Measurements from ENCODE around the gene LRRC74B. TPM values are rescaled to one million over a fixed set of nuclear protein-coding genes. Genes with fewer than 3 reads are reported as not detected.
"Not testable (repeated sequence)": the region's sequence is repeated elsewhere in the genome, so short reads cannot be mapped to it uniquely, and the experiment has no call there.

LRRC74B gene
- total RNA-seq, 1 donor = under 0.01 TPM

DNA sequence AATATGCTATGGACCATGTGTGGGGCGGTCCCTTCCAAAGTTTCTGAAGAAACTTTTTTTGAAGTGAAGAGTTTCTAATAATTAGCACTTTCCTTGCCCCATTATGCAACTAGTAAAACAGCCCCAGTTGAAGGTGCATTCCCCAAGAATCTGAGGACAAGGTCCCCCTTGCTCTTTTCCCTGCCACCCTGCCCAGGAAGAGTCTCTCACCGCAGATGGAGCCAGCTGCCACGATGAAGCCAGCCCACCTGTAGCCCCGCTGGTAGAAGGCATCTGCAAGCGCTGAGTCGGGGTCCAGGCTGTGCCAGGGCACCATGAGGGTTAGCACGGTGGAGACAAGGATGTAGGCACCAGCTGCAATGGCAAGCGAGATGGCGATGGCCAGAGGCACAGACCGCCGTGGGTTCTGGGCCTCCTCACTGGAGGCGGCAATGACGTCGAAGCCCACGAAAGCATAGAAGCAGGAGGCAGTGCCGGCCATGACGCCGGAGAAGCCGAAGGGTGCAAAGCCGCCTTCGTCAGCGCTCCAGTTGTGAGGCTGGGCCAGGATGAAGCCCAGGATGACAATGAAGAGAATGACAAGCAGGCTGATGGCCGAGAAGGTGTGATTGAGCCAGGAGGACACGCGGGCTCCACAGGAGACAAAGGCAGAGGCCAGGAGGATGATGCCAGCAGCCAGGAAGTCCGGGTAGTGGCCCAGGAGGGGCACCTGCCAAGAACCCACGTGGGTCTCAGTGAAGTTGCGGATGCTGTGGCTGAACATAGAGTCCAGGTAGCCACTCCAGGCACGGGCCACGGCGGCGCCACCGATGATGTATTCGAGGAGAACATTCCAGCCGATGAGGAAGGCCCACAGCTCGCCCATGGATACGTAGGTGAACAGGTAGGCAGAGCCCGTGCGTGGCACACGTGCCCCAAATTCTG, 14.9 kb upstream of the LRRC74B start:
- DNase-seq (ENCODE audit: low read depth in 2 of 3, low spot score in 2 of 3) = no peak

DNA sequence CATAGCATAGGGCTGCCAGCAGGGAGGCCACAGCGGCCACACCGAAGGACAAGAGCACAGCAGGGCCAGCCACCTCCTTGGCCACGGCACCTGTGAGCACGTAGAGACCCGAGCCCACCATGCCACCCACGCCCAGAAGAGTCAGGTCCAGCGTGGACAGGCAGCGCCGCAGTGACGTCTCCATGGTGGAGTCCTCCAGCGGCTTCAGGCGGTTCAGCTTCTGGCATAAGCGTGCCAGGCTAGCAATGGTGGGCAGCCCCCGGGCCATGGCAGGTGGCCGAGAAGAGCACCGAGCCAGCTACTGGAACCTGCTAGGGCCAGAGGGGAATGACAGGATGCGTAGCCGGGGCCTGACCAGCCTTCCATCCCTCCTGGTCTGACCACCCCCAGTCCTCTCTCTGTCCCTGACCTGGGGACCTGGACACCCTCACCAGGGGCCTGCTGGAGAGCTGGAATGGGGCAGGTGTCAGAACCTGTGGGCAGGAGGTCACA, 14.2 kb upstream of the LRRC74B start:
- DNase-seq (ENCODE audit: low read depth in 2 of 3, low spot score in 2 of 3) = no peak

DNA sequence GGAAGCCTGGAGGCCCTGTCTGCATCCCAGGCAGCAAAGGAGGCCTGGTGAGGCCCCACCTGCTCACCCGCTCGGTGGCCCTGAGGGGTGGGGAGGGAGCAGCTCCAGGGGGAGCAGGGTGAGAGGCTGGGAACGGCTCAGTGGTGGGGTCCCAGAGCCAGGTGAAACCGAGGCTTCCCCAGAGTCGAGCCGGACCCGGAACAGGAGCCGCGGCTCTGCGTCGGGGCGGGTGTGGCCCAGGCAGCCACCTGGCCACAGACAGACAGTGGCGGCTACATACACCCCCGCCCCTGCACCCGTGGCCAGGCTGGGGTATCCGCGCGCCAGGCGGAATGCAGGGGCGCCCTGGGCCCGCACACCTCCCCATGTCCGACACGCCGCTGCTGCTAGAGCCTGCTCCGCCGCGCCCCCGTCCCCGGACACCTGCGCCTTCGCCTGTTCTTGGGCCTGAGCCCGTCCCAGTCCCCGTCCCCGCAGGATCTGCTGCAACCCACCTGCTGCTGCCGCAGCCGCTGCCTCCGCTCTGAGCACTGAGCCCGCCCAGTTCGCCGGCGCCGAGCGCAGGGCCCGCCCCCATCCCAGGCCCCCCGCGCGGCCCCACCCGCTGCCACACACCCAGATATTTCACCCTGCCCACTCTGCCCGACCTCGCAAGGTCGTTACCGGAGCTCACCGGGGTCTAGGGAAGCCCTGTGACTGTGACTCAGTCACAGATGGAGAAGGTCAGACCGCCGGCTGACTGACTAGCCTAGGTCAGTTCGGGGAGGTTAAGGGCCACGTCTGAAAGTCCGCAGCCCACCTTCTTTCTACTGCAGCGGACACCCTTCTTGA, 13.5 kb upstream of the LRRC74B start, which contains the start of gene SLC7A4:
SLC7A4 (minus strand) TSS at position 525 of the 831 bp plus-strand sequence. CDS start 749 bp downstream, outside the sequence.
- DNase-seq (ENCODE audit: low read depth in 2 of 3, low spot score in 2 of 3) = peak in 1 of 3 donors; percentile 14

DNA sequence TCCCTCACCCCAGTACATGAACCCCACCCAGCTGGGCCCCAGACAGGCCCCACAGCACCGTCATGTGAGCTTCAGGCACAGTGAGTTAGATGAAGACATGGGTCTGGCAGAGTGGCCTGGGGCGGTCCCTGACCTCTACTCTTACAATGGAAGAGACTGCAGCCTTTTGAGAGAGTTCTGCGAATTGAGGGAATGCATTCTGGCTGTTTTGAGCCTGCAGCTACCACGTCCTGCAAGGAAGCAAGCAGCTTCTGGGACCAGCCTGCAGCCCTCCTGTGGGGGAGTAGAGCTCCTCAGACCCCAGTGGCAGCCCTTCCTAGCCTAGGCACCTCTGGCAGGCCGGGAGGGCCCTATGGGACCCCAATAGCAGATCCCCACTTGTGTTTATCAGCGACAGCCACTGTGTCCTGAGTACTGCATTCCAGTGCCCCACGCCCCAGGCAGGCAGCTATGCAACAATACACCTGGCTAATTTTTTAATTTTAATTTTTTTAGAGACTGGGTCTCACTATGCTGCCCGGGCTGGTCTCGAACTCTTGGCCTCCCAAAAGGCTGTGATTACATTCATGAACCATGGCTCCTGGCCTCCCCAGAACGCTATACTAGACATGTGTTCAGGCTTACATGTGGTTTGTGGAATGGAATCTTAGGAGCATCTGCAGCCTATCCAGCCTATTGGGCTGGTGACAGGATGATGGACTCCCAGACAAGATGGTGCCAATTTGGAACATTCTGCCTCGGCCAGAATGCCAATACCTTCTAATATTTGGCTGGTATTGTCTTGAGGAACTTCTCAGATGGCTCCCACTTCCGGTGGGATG, 12.7 kb upstream of the LRRC74B start:
- DNase-seq (ENCODE audit: low read depth in 2 of 3, low spot score in 2 of 3) = no peak

DNA sequence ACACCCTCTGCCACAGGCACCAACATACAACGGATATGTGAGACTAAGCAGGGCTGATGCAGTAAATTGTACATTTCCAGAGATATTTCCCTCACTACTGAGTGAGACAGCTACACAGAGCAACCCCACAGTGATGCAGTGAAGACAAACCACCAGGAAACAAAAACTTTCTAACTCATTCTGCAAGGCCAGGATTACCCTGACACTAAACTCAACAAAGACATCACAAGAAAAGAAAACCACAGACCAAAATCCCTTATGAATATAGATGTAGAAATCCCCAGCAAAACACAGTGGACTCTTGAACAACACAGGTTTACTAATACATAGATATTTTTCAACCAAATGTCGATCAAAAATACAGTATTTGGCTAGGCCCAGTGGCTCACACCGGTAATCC, 11.9 kb upstream of the LRRC74B start:
- DNase-seq (ENCODE audit: low read depth in 2 of 3, low spot score in 2 of 3) = no peak

DNA sequence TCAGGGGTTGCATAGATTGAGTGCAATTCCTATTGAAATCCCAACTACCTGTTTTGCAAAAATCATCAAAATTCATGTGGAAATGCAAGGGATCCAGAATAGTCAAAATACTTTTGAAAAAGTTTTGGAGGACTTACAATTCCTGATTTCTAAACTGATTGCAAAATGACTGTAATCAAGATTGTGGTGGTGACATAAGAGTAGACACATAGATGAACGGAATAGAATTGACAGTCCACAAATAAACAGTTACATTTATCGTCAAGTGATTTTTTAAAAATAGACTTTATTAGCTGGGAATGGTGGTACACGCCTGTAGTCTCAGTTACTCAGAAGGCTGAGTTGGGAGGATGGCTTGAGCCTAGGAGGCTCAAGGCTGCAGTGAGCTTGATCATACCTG, 10.8 kb upstream of the LRRC74B start:
- DNase-seq (ENCODE audit: low read depth in 2 of 3, low spot score in 2 of 3) = no peak

DNA sequence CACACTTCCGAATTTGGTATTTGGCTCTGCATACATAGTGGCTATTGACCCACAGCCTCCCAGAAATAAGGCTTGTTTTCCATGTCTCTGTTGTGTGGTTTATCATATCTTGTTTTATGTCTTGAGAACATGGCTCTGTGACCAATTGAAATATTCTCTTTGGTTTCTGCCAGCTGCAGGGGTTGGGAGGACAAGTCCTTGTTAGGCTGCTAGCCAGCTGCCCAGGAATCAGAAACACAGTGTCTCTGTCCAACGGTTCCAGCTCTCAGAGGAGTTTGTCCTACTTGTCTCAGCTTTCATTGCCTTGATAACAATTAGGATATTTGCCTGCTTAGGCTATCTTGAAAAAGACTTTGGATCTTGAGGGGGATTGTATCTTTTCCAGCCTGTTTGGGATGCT, 7.3 kb upstream of the LRRC74B start:
- no peak for DNase-seq (ENCODE audit: low read depth in 2 of 3, low spot score in 2 of 3)

DNA sequence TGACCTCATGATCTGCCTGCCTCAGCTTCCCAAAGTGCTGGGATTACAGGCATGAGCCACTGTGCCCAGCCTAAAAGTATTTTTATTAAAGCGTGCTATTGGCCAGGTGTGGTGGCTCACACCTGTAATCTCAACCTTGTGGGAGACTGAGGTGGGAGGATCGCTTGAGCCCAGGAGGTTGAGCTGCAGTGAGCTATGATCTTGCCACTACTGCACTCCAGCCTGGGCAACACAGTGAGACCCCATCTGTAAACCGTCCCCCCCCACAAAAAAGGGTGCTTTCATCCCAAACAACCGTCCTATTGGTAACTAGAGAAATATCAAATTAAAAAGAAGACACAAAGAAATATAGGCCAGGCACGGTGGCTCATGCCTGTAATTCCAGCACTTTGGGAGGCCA, 6.6 kb upstream of the LRRC74B start:
- not testable (repeated sequence) for DNase-seq (ENCODE audit: low read depth in 2 of 3, low spot score in 2 of 3)

DNA sequence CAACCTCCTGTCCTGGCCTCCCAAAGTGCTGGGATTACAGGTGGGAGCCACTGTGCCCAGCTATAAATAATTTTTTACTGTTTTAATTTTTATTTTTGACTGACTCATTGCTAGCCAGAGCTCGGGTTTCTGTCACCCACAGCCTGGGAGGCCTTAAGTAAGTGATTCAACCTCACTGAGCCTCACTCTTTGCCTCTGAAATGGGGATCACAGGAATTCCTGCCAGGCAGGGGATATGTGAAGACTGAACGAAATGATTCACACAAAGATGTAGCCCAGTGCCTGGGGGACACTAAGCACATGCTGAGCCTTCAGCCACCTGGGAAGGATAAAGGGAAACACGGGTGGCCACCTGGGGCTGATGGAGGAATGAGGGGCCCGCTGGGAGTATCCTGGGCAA, 3.8 kb upstream of the LRRC74B start:
- no peak for DNase-seq (ENCODE audit: low read depth in 2 of 3, low spot score in 2 of 3)

DNA sequence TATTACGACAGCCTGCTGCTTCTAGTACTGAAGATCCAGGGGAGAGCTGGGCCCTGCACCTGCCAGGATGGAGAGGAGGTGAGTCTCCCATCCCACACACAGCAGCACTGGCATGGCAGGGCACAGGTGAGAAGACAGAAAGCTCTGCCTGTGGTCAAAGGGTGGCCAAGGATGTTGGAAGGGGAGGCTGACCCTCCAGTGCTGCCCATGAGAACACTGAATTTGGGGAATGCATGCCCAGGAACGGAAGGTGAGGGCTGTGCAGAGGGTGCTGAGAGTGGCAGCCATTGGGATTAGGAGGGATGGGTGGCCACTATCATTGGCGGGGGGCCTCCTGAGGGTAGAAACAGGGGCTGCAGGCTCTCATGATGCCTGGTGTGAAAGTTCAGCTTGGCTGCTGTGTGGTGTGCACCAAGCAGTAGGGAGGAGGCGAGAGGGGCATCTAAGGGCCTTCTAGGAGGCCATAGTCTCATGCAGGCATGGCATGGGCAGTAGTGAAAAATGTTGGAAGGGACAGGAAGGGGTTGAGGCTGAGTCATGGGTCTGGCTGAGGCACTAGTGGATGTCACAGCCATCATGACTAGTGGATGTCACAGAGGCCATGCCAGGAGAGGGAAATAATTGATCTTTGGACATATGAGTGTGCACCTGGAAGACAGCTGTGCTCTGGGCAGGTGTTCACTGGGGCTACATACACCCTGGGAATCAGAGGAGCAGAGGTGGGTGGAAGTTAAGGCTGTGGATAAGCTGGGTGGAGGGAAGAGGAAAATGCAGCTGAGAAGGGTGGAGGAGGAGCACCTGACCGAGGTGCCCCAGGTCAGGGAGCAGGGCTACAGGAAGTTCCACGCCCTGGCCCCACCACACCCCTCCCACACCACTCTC, 2.5 kb upstream of the LRRC74B start:
- no peak for DNase-seq (ENCODE audit: low read depth in 2 of 3, low spot score in 2 of 3)

DNA sequence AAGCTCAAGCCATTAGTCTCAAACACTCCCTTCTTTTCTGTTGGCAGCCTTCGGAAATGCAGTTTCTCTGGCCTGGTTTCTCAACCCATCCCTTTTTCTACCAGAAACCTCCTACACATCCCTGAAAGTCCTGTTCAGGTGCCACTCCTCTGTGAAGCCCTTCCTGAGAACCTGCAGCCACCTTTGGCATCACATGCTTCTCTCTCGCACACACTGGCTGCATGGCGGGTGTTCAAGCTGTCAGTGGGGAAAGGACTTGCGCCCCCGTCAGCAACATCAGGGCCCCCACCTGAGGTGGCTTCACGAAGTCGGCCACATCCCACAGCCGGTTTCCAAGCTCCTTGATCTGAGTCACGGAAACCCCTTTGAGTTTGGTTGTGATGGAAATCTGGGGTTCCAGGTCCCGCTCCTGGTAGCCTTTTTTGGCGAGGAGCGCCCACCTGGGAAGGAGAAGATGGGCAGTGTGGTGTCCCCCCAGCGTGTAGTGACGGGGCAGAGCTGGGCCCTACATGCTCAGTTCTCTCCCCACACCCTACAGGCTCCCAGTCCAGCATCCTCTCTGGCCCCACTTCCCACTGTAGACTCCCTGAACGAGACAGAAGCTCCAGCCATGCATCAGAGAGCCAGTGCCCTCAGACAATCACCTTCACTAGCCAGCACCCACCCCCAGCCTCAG, 1.7 kb upstream of the LRRC74B start:
- DNase-seq (ENCODE audit: low read depth in 2 of 3, low spot score in 2 of 3) = no peak

DNA sequence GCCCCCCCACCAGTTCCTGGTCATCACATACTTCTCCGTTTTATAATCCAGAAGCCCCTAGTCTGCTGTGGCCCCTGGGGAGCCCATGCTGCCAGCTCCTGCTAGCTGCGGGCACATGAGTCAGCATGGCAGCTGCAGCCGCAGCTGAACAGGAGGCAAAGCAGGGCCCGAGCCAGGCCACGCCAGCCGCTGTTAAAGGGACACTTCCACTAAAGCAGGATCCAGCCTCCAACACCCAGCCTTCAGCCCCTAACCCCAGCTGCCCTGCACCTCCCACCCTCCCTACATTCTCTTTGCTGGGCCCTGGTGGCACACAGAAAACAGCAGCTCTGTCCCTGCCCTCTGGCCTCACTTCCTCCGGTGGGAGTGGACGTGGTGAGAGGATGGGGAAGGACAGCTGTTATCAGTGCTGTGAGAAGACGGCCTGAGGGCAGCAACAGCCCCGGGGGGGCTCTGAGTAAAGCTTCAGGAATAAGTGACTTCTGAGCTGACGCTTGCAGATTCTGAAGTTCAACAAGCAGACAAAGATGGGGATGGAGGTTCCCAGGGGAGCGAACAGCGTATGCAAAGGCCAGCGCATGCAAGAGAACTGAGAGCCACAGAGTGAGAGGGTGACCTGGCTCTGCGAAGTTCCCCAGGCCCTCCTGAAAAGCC, 688 bp upstream of the LRRC74B start:
- DNase-seq (ENCODE audit: low read depth in 2 of 3, low spot score in 2 of 3) = peak in 2 of 3 donors; percentile 62 to 68

DNA sequence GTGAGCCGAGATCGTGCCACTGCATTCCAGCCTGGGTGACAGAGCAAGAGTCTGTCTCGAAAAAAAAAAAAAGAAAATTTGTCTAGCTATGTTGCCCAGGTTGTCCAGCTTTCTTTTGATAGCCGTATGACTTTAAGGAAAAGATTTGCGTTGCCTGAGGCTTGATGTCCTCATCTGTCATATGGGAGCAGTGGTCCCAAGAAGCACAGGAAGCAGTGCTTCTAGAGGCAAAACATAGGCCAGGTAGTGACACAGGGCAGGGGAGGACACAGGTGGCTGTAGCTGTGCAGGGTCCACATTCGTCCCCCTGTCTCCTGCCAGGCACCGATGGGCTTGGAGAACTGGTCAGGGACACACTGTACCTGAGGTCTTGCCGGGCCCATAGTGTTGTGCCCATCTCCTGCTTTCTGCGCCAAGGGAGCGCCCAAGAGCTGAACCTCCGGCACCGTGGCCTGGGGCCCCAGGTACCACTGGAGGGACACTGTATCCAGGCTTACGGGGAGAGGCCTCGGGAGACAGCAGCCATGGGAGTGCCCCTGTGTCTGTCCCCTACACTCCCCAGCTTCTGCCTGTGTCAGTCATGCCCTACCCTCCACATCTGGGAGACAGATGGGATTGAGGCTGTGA, 1.4 kb downstream of the LRRC74B start:
- no peak for DNase-seq (ENCODE audit: low read depth in 2 of 3, low spot score in 2 of 3)

DNA sequence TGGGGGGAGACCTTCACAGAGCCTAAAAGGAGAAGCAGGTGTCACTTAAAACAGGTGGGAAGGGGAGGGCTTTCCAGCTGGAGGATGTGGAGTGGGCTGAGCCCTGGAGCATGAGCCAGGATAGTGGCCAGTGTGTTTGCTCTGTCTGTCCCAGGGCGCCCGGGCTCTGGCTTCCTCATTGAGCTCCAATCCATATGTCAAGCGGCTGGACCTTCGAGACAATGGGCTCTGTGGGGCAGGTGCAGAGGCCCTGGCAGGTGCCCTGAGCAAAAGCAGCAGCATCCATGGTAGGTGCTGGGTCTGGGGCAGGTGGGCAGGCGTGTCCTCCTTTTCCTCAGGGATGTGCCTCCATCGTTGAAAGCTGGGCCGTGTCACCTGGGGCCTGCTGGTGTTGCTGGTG, 2.0 kb downstream of the LRRC74B start:
- DNase-seq (ENCODE audit: low read depth in 2 of 3, low spot score in 2 of 3) = no peak

DNA sequence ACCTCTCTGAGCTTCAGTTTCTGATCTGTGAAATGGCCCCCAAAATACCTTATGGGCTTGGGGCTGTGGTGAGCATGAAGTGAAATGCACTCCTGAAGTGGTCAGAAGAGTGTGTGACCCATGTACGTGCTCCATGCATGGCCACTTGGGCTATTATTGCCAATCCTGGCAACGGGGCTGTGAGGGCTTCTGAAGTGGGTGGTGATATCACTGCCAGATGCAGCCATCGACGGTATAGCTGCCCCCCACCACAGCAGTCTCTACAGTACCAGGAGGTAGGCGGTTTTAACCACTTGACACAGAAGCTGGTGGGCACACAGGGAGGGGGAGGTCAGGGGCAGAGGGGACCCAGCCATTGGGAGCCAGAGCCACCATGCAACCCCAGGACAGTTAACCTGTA, 2.7 kb downstream of the LRRC74B start:
- DNase-seq (ENCODE audit: low read depth in 2 of 3, low spot score in 2 of 3) = not testable (repeated sequence)

DNA sequence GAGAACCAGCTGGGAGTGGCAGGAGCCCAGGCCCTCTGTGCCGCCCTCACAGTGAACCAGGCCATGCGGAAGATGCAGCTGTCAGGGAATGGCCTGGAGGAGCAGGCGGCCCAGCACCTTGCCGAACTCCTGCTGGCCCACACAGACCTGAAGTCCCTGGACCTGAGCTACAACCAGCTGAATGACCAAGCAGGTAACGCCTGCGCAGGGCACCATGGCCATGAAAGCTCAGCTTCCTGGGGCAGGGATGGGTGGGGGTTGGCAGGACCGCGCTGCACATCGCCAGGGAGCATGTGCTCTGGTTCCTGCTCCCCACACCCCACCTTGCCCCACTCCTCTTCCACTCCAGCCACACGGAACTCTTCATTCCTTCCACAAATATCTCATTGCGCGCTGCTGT, 3.2 kb downstream of the LRRC74B start:
- not testable (repeated sequence) for DNase-seq (ENCODE audit: low read depth in 2 of 3, low spot score in 2 of 3)

DNA sequence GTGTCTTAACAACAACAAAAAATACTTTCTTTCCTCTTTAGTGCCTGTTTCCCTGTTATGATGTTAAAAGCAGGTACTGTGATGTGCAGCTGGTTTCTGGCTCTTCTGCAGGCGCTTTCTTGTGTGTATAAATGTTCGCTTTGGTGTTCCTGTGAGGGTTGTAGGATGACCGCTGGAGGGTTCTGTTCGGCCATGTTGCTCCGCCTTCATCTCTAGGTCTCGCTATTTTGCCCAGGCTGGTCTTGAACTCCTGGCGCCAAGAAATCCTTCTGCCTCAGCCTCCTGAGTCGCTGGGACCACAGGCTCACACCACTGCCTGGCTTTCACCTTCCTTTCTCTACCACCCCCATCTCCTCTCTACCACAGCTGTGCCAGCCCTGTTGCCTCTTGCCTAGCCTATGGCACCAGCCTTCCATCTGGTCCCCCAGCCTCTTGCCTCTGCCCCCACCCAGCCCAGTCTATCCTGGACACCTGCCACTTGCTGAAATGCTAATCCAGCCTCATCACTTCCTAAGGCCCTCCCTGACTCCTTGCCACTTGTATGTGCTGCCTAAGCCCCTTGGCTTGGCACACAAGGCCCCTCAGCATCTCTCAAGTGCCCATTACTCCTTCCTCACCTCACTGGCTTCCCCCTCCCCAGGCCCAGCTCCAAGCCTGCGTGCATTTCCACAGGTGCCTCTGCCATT, 5.5 kb downstream of the LRRC74B start:
- DNase-seq (ENCODE audit: low read depth in 2 of 3, low spot score in 2 of 3) = no peak

Data from hematopoietic multipotent progenitor cell (in vitro differentiated cells).